ENCODE data around the gene SLC16A5.
"Not testable (repeated sequence)": the region's sequence is repeated elsewhere in the genome, so short reads cannot be mapped to it uniquely, and the experiment has no call there.

SLC16A5 gene, protein sequence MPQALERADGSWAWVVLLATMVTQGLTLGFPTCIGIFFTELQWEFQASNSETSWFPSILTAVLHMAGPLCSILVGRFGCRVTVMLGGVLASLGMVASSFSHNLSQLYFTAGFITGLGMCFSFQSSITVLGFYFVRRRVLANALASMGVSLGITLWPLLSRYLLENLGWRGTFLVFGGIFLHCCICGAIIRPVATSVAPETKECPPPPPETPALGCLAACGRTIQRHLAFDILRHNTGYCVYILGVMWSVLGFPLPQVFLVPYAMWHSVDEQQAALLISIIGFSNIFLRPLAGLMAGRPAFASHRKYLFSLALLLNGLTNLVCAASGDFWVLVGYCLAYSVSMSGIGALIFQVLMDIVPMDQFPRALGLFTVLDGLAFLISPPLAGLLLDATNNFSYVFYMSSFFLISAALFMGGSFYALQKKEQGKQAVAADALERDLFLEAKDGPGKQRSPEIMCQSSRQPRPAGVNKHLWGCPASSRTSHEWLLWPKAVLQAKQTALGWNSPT

DNA sequence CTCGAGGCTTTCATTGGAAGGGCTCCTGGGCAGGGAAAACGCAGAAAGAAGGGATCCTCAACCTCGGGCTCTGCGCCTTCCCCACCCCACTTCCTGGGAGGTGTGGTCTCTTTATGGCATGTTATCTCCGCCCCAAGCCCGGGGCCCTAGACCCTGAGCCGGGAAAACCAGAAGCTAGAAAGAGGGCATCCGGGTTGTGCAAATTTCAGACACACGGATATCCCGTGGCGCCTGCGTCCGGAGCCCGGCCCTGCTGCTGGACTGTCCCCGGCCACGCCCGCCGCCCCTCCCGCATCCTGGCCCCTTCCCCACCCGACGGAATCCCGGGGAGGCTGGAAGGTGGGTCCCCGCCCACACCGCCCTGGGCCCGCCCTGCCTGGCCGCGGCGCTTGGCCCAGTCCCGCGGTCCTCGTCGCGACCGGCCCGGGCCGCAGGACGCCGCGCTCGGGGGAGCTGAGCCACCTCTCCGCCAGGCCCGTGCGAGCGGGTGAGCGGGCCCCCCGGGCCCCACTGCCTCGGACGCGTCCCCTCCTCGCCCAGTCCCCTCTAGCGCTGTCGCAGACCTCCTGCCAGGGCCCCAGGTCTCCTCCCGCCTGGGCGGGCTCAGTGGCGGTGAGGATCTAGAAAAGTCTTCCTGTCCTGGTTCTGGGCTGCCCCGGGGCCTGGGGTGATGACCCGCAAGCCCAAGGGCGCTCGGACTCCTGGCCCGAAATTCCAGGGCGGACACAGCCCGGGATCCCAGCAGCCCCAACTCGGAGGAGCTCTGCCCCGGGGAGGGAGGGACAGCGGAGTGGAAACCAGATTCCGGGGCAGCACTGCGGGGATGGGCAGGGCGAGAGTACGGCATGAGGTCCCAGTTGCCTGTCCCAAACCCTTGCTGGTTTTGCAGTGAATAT is at the start of gene SLC16A5:
TSS of gene SLC16A5 (plus strand) at position 397 of the 896 bp plus-strand sequence. CDS start 5,683 bp downstream, outside the sequence.
- peak; percentile 95 for DNase-seq (ENCODE audit: low spot score)

GRCh38 chr17:75039238-75039637 is 48.5 kb upstream of the SLC16A5 start:
- DNase-seq (ENCODE audit: low spot score) = no peak

DNA sequence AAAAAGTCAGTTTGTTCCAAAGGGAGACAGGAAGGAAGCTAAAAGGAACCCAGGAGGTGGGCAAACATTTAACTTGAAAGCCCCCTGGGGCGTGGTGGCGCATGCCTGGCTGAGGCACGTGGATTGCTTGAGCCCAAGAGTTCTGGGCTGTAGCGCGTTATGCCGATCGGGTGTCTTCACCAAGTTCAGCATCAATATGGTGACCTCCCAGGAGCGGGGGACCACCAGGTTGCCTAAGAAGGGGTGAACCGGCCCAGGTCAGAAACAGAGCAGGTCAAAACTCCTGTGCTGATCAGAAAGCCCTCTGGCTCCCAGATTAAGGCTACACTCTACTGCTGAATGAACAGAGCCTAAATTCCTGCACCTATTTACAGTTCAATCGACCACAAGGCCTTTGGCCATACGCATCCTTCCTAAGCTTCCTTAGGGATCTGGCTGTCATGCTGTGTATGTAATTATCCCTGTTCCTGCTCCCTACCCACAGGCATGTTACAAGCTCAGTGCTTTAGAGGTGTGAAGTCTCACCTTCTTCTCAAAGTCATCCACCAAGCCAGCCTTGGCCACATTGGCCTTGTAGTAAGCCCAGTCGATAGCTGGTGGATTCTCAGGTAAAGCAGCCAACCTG is 46.0 kb upstream of the SLC16A5 start:
- DNase-seq (ENCODE audit: low spot score) = no peak

DNA sequence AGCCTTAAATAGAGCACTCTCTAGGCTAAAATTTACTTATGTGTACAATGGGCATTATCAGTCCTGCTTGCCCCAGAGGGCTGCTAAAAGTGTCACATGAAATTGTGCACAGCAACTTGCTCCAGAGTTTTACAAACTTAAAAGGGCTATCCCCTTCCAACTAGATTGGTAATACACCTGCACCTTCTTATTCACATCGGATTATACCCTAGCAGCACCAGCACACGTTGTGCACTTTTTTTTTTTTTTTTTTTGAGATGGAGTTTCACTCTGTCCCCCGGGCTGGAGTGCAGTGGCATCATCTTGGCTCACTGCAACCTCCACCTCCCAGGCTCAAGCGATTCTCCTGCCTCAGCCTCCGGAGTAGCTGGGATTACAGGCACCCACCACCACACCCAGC is 44.0 kb upstream of the SLC16A5 start:
- not testable (repeated sequence) for DNase-seq (ENCODE audit: low spot score)

- no peak for DNase-seq (ENCODE audit: low spot score)
These were observed 43.0 kb upstream of the SLC16A5 start for GRCh38 chr17:75044716-75045115.

DNA sequence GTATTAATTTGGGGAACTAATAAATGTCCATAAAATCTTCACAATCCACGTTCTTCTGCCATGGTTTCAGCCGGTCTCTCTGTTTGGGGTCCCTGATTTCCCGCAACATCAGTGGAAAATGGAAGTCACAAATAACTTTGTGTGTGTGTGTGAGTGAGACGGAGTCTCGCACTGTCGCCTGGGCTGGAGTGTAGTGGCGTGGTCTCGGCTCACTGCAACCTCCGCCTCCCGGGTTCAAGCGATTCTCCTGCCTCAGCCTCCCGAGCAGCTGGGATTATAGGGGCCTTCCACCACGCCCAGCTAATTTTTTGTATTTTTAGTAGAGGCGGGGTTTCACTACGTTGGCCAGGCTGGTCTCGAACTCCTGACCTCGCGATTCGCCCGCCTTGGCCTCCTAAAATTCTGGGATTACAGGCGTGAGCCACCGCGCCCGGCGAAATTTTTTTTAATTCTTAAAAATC is 41.8 kb upstream of the SLC16A5 start:
- DNase-seq (ENCODE audit: low spot score) = not testable (repeated sequence)

GRCh38 chr17:75046407-75047289 is 41.1 kb upstream of the SLC16A5 start, which contains the start of the genes ATP5PD and KCTD2:
Gene ATP5PD, minus strand, starts transcription at chr17:75046969. Its CDS starts 4,319 bp downstream, at chr17:75042650.
Gene KCTD2, plus strand, starts transcription at chr17:75047225. Its CDS starts 26 bp downstream, at chr17:75047251.
- peak; percentile 97 for DNase-seq (ENCODE audit: low spot score)

GRCh38 chr17:75047398-75048098 is 40.2 kb upstream of the SLC16A5 start:
- DNase-seq (ENCODE audit: low spot score) = no peak

GRCh38 chr17:75048249-75048878 is 39.4 kb upstream of the SLC16A5 start:
- no peak for DNase-seq (ENCODE audit: low spot score)

- DNase-seq (ENCODE audit: low spot score) = no peak
These were observed 38.7 kb upstream of the SLC16A5 start for GRCh38 chr17:75049057-75049456.

- DNase-seq (ENCODE audit: low spot score) = peak; percentile 75
These were observed 38.0 kb upstream of the SLC16A5 start for GRCh38 chr17:75049706-75050105.

- no peak for DNase-seq (ENCODE audit: low spot score)
These were observed 35.8 kb upstream of the SLC16A5 start for GRCh38 chr17:75051941-75052340.

DNA sequence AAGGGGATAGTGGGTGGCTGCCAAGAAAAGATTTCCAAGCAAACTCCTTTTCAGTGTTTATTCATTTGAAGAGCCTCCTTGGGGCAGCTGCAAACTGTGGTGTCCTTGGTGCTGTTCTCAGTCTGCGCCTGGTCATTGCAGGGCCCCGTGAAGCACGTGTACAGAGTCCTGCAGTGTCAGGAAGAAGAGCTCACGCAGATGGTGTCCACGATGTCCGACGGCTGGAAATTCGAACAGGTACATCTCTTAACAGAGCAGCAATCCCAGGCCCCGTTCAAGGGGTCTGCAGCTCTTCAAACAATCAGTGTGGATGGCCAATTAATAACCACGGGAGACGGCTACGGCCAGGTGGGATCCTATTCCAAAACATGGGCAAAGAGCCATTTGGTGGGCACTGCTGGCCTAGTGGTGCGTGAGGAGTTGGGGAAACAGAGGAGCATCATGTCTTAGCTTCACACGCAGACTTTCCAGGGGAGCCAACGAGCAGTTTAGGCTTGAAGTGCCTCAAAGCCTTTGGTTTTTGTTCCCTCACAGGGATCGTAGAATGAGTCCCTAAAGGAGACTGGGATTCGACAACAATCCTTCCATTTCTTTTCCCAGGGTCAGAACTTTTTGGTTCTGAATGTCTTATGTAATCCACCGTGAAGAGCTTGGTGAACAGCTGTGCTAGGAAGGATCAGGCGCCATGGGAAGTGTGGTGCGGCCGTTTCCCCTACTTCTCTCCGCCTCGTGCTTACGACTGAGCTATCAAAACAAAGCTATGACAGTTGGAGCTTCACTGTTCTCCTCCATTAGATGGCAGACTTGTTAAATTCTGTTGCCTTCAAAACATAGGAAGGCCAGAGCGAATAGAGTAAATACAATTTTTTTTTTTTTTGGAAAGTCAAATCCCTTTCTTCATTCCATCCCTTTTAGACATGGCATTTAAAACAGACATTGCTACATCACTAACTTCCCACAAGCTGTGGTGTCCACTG is 28.1 kb upstream of the SLC16A5 start:
- peak; percentile 21 for DNase-seq (ENCODE audit: low spot score)

GRCh38 chr17:75060434-75061054 is 27.2 kb upstream of the SLC16A5 start:
- DNase-seq (ENCODE audit: low spot score) = no peak

GRCh38 chr17:75061055-75061438 is 26.7 kb upstream of the SLC16A5 start:
- DNase-seq (ENCODE audit: low spot score) = no peak

DNA sequence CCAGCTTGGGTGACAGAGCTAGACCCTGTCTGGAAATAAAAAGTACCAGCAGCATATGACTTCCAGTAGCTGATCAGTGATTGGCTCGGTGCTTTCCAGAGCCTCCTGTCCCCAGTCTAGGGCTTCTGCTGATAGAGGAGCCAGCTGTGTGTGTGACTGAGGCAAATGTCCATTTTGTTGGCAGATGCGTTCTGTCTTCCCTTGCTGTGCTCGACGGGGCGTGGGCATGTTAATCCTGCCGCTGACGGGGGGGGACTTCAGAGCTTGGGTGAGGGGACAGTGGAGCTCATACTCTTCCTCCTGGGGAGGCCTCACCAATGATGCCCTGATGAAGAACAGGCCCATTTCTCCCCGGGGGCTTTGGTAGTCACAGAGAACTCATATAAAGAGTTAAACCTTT is 26.1 kb upstream of the SLC16A5 start:
- no peak for DNase-seq (ENCODE audit: low spot score)

DNA sequence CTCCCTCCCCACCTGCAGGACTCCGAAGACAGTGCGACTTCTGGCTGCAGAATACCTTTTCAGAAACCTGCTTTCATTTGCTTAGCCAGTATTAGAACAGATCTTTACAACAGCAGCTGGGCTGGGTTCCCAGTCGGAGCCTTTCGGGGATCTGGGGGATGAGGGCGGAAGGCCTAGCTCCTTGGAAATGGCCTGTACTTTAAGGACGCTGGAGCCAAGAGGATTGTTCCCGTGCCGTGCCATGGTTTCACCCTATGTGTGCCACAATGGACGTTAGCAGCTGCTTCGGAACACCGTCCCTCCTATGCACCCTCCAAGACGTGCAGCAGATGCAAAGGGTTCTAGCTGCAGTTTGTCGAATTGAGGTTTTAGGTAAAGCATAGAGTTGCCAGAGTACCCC is 24.6 kb upstream of the SLC16A5 start:
- no peak for DNase-seq (ENCODE audit: low spot score)

DNA sequence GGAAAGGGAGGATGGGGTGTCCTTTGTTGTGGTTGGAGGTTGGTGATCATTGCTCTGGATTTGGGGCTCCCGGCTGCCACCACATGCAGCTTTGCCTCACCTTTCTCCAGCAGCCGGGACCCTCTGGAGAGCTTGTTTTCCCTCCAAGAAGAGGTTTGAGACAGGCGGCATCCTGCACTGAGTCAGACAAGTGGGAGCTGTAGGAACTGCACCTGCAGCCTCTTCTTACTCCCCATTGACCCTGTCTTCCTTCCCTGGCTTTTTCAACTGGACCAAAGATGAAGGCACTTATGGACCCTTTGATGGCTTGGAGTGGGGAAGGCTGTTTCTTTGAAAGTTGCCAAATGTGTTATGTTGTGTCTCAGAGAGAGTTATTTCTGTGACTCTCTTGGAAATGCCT is 24.1 kb upstream of the SLC16A5 start:
- DNase-seq (ENCODE audit: low spot score) = no peak
